ENCODE measurements around the gene COLEC12.

- TF ChIP-seq, protein P1, sequence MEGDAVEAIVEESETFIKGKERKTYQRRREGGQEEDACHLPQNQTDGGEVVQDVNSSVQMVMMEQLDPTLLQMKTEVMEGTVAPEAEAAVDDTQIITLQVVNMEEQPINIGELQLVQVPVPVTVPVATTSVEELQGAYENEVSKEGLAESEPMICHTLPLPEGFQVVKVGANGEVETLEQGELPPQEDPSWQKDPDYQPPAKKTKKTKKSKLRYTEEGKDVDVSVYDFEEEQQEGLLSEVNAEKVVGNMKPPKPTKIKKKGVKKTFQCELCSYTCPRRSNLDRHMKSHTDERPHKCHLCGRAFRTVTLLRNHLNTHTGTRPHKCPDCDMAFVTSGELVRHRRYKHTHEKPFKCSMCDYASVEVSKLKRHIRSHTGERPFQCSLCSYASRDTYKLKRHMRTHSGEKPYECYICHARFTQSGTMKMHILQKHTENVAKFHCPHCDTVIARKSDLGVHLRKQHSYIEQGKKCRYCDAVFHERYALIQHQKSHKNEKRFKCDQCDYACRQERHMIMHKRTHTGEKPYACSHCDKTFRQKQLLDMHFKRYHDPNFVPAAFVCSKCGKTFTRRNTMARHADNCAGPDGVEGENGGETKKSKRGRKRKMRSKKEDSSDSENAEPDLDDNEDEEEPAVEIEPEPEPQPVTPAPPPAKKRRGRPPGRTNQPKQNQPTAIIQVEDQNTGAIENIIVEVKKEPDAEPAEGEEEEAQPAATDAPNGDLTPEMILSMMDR (IDR thresholded peaks at IDR 0.05), result no peak
- no peak for TF ChIP-seq POLR2A (IDR thresholded peaks at IDR 0.05)
- no peak for TF ChIP-seq EP300 (IDR thresholded peaks at IDR 0.05)
These were observed 14.8 kb upstream of the COLEC12 start for GRCh38 chr18:515156-515815.
